OCI-LY1 (cell line): ENCODE results near the gene FYTTD1.

Source experiments
- CTCF ChIP-seq: fragments of 200-600 bp; sonication (generic), shearing (Covaris generic); IDR thresholded peaks from 2 replicates; pipeline ENCODE4 v1.5.1; 2017; ENCODE audit warnings: mild to moderate bottlenecking, antibody characterized with exemption, low read length, moderate library complexity, mixed read lengths
- EZH2 ChIP-seq: fragments of 200-600 bp; sonication (generic), shearing (Covaris generic); IDR thresholded peaks from 2 replicates; pipeline ENCODE4 v1.8.0; 2017; ENCODE audit warnings: borderline replicate concordance, mixed run types, mild to moderate bottlenecking, antibody characterized with exemption, low read length, moderate library complexity, mixed read lengths

GRCh38 chr3:197782230-197782629 is 32.5 kb downstream of the FYTTD1 start:
- TF ChIP-seq EZH2 (no peak), CTCF (no peak)
